HepG2 (cell line): Measurements from ENCODE around the gene BSG. TPM values are rescaled to one million over a fixed set of nuclear protein-coding genes. Genes with fewer than 3 reads are reported as not detected.

ENCODE experiments used
- ARID4A ChIP-seq: sonication (generic); formaldehyde crosslinking; IDR thresholded peaks from 2 replicates; pipeline ENCODE4 v1.5.0; 2020; ENCODE audit warnings: mild to moderate bottlenecking, missing genetic modification reagents, borderline replicate concordance
- BCL3 ChIP-seq: sonication (generic); formaldehyde crosslinking; IDR thresholded peaks from 2 replicates; pipeline ENCODE4 v1.5.1; 2020; ENCODE audit warnings: mild to moderate bottlenecking, missing genetic modification reagents, moderate library complexity
- ELF1 ChIP-seq: sonication (generic); formaldehyde crosslinking; IDR thresholded peaks from 2 replicates; pipeline ENCODE4 v1.4.0; 2020; ENCODE audit warnings: missing genetic modification reagents
- FOSL2 ChIP-seq: sonication (generic); formaldehyde crosslinking; IDR thresholded peaks from 2 replicates; pipeline ENCODE4 v1.4.0; 2020; ENCODE audit warnings: missing genetic modification reagents
- JUND ChIP-seq: sonication (generic); formaldehyde crosslinking; IDR thresholded peaks from 2 replicates; pipeline ENCODE4 v1.8.0; 2022; ENCODE audit warnings: mild to moderate bottlenecking, missing genetic modification reagents
- KDM5B ChIP-seq: sonication (generic); formaldehyde crosslinking; IDR thresholded peaks from 2 replicates; pipeline ENCODE4 v1.4.0; 2020; ENCODE audit warnings: missing genetic modification reagents, mild to moderate bottlenecking, borderline replicate concordance
- LCORL ChIP-seq, 2 experiments: fragments of 450-650 bp in 1 of 2; sonication (generic) in 1 of 2; formaldehyde crosslinking in 1 of 2; IDR thresholded peaks; 2 replicates each; pipeline versions ENCODE4 v1.5.0 to v1.6.1; 2017 to 2020; ENCODE audit warnings: antibody characterized with exemption in 1 of 2, missing genetic modification reagents in 1 of 2
- MEIS2 ChIP-seq: sonication (generic); formaldehyde crosslinking; IDR thresholded peaks from 2 replicates; pipeline ENCODE4 v1.9.0; 2021; ENCODE audit warnings: mild to moderate bottlenecking, missing genetic modification reagents
- MIXL1 ChIP-seq: IDR thresholded peaks from 2 replicates; pipeline ENCODE4 v1.6.1; 2016
- MXI1 ChIP-seq: IDR thresholded peaks from 3 replicates; pipeline ENCODE4 v1.6.1; 2012; ENCODE audit warnings: low read depth, low read length, inconsistent platforms, borderline replicate concordance
- THAP9 ChIP-seq: sonication (generic); formaldehyde crosslinking; IDR thresholded peaks from 2 replicates; pipeline ENCODE4; 2020; ENCODE audit warnings: missing genetic modification reagents, mild to moderate bottlenecking, borderline replicate concordance
- YEATS4 ChIP-seq: sonication (generic); formaldehyde crosslinking; IDR thresholded peaks from 2 replicates; pipeline ENCODE4 v1.4.0; 2020; ENCODE audit warnings: missing genetic modification reagents, borderline replicate concordance
- ZFP36L2 ChIP-seq: sonication (generic); formaldehyde crosslinking; IDR thresholded peaks from 2 replicates; pipeline ENCODE4 v1.4.0; 2020; ENCODE audit warnings: missing genetic modification reagents
- ZNF333 ChIP-seq: sonication (generic); formaldehyde crosslinking; IDR thresholded peaks from 2 replicates; pipeline ENCODE4 v1.4.0; 2020; ENCODE audit warnings: mild to moderate bottlenecking, missing genetic modification reagents, borderline replicate concordance
- ZNF513 ChIP-seq: sonication (generic); formaldehyde crosslinking; conservative IDR thresholded peaks from 2 replicates; pipeline ENCODE4 v1.5.0; 2020; ENCODE audit warnings: missing genetic modification reagents
- ZNF720 ChIP-seq: sonication (generic); formaldehyde crosslinking; IDR thresholded peaks from 2 replicates; pipeline ENCODE4 v1.4.0; 2020; ENCODE audit warnings: missing genetic modification reagents
- polyA plus RNA-seq, 8 experiments: library from polyadenylated mRNA; depleted of rRNA in 3 of 8; stranded (reverse) in 7 of 8; unstranded in 1 of 8; fragments of >200 nt; fragmentation: Illumina TruSeq in 4 of 8; extraction: Trizol in 4 of 8; gene quantifications; 2 replicates each; pipeline versions ENCODE4 v1.2.1 to v1.2.3, GENCODE V29; 2011 to 2016; ENCODE audit warnings: low read depth in 4 of 8, missing spikeins in 1 of 8, mixed read lengths in 1 of 8; ENCODE audit not compliant: insufficient read depth in 1 of 8
- total RNA-seq, 5 experiments: library from RNA; depleted of rRNA; stranded (reverse); fragments of >200 nt; fragmentation: Illumina TruSeq; extraction: Trizol; gene quantifications; 2 replicates each; pipeline ENCODE4 v1.2.3, GENCODE V29; 2016; ENCODE audit warnings: low read depth in 1 of 5

The BSG gene
- total and polyA plus RNA-seq, 2 of the 13 experiments (the other 11 are each of a cell fraction or from before 2014, with no cell fraction given): 309 to 754 TPM

- TF ChIP-seq MEIS2 (CRISPR knock-in tag) (no peak; the same call in 1 of the 2 replicates), THAP9 (CRISPR knock-in tag) (peak; percentile 76; the same call in 1 of the 2 replicates), FOSL2 (CRISPR knock-in tag) (no peak; the same call in 1 of the 2 replicates), ZNF333 (CRISPR knock-in tag) (0 out of 2 replicates have a peak, but pooled peaks have one; percentile 55), BCL3 (CRISPR knock-in tag) (peak; percentile 60; the same call in 1 of the 2 replicates), JUND (CRISPR knock-in tag) (no peak), MXI1 (peak; percentile 56; the same call in 1 of the 3 replicates), LCORL (IDR thresholded peaks at IDR 0.05) (no peak), LCORL (CRISPR knock-in tag; IDR thresholded peaks at IDR 0.05) (peak; percentile 81), ELF1 (CRISPR knock-in tag) (peak; percentile 40; the same call in 1 of the 2 replicates), KDM5B (peak; percentile 59; the same call in 1 of the 2 replicates), ARID4A (CRISPR knock-in tag) (peak; percentile 48; the same call in 1 of the 2 replicates), ZNF720 (no peak), ZFP36L2 (no peak), YEATS4 (CRISPR knock-in tag) (peak; percentile 52; the same call in 1 of the 2 replicates), MIXL1 (peak; percentile 21; the same call in 1 of the 2 replicates), ZNF513 (CRISPR knock-in tag) (no peak)
Observed at GRCh38 chr19:584240-585001, 12.0 kb downstream of the BSG start (continued).
